Hematopoietic multipotent progenitor cell treated with erythropoietin and hydrocortisone succinate and interleukin-3 and kit ligand, for 8 days (in vitro differentiated cells): ENCODE results near the gene UCK2.

Experiments used
- DNase-seq: peaks from one replicate; pipeline ENCODE4 v3.0.0-alpha.2; 2015

Gene UCK2

GRCh38 chr1:165945911-165946310 is 118.5 kb downstream of the UCK2 start:
- DNase-seq: no peak

- DNase-seq: no peak
Observed at GRCh38 chr1:165947797-165948455, 120.5 kb downstream of the UCK2 start.

- DNase-seq: no peak
Observed at GRCh38 chr1:165949335-165950130, 122.1 kb downstream of the UCK2 start.

- DNase-seq: no peak
Observed at GRCh38 chr1:165954940-165955339, 127.5 kb downstream of the UCK2 start.

- no peak for DNase-seq
Observed at GRCh38 chr1:165958306-165958705, 130.9 kb downstream of the UCK2 start.

- no peak for DNase-seq
Observed at GRCh38 chr1:165960136-165960535, 132.7 kb downstream of the UCK2 start.

GRCh38 chr1:165960881-165961280 is 133.5 kb downstream of the UCK2 start:
- no peak for DNase-seq
